ENCODE measurements around the gene HGD. TPM values are rescaled to one million over a fixed set of nuclear protein-coding genes. Genes with fewer than 3 reads are reported as not detected.

The HGD gene
- polyA plus RNA-seq, 4 donors: 14.4 to 71.8 (median 43.7) TPM

GRCh38 chr3:120673116-120673515 lies 8.9 kb downstream of the HGD start:
- Histone ChIP-seq H3K9me3 (ENCODE audit: control insufficient read depth in 2 of 2, insufficient read depth in 1 of 2, low read depth in 1 of 2, low read length in 1 of 2) (no peaks in the 10 kb centered on the region), H3K27me3 (ENCODE audit: control insufficient read depth in 3 of 3, insufficient read depth in 3 of 3, low read length in 3 of 3) (no peaks in the 10 kb centered on the region), H3K36me3 (ENCODE audit: control insufficient read depth in 3 of 3, insufficient read depth in 2 of 3, low read depth in 1 of 3, low read length in 3 of 3) (peaks cover 0 to 2% (median 0%) of the 10 kb centered on the region in 3 donors), H3K27ac (ENCODE audit: low read depth in 1 of 3, low read length in 2 of 3) (no peak overlapping the region), H3K4me3 (ENCODE audit: low read depth in 1 of 3, low read length in 3 of 3) (no peak overlapping the region), H3K4me1 (ENCODE audit: control insufficient read depth in 3 of 3, insufficient read depth in 2 of 3, low read depth in 1 of 3, low read length in 2 of 3) (no peaks in the 10 kb centered on the region)
- 9 to 65% (median 21%) methylated on average over 2 of the region's 2 CpGs for WGBS, 3 donors
- FAIRE-seq (no peak), DNase-seq (peak in 1 of 2 donors; percentile 35)

DNA sequence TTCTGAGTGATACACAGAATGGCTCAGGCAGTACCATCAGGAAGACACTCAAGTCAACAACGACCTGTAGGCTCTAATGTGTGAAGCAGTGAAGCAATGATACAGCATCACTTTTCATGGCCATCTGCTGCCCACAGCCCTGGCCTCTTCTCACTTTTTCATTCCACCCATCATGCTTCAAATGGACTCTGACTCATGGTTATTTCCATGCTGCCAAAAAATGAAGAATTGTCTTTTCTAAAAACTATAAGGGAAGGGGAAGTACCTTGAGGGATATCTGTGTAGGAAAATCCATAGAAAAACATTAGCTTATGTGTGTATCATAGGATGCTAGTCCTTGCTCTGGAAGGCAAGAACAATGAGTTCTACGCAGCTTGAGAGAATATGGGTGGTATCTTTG lies 11.5 kb downstream of the HGD start:
- FAIRE-seq (no peak), DNase-seq (no peak)
- no peak overlapping the region for H3K27ac ChIP-seq (ENCODE audit: low read depth in 1 of 3, low read length in 2 of 3)
- H3K9me3 ChIP-seq (ENCODE audit: control insufficient read depth in 2 of 2, insufficient read depth in 1 of 2, low read depth in 1 of 2, low read length in 1 of 2): no peaks in the 10 kb centered on the region
- WGBS, 3 donors: 82 to 92% (median 84%) methylated on average over 2 of the region's 2 CpGs
- peaks cover 0 to 1% (median 0%) of the 10 kb centered on the region in 3 donors for H3K36me3 ChIP-seq (ENCODE audit: control insufficient read depth in 3 of 3, insufficient read depth in 2 of 3, low read depth in 1 of 3, low read length in 3 of 3)
- peaks cover 0 to 2% (median 0%) of the 10 kb centered on the region in 3 donors for H3K4me1 ChIP-seq (ENCODE audit: control insufficient read depth in 3 of 3, insufficient read depth in 2 of 3, low read depth in 1 of 3, low read length in 2 of 3)
- H3K4me3 ChIP-seq (ENCODE audit: low read depth in 1 of 3, low read length in 3 of 3): no peak overlapping the region
- no peaks in the 10 kb centered on the region for H3K27me3 ChIP-seq (ENCODE audit: control insufficient read depth in 3 of 3, insufficient read depth in 3 of 3, low read length in 3 of 3)

- no peaks in the 10 kb centered on the region for H3K9me3 ChIP-seq (ENCODE audit: control insufficient read depth in 2 of 2, insufficient read depth in 1 of 2, low read depth in 1 of 2, low read length in 1 of 2)
- peaks cover 0 to 2% (median 0%) of the 10 kb centered on the region in 3 donors for H3K36me3 ChIP-seq (ENCODE audit: control insufficient read depth in 3 of 3, insufficient read depth in 2 of 3, low read depth in 1 of 3, low read length in 3 of 3)
- FAIRE-seq: no peak
- DNase-seq: no peak
- H3K4me3 ChIP-seq (ENCODE audit: low read depth in 1 of 3, low read length in 3 of 3): no peak overlapping the region
- H3K27me3 ChIP-seq (ENCODE audit: control insufficient read depth in 3 of 3, insufficient read depth in 3 of 3, low read length in 3 of 3): no peaks in the 10 kb centered on the region
- H3K4me1 ChIP-seq (ENCODE audit: control insufficient read depth in 3 of 3, insufficient read depth in 2 of 3, low read depth in 1 of 3, low read length in 2 of 3): peaks cover 0 to 2% (median 0%) of the 10 kb centered on the region in 3 donors
- no peak overlapping the region for H3K27ac ChIP-seq (ENCODE audit: low read depth in 1 of 3, low read length in 2 of 3)
Measured at GRCh38 chr3:120664926-120665325, 17.1 kb downstream of the HGD start.

GRCh38 chr3:120661945-120662344 lies 20.1 kb downstream of the HGD start:
- Histone ChIP-seq H3K27me3 (ENCODE audit: control insufficient read depth in 3 of 3, insufficient read depth in 3 of 3, low read length in 3 of 3) (no peaks in the 10 kb centered on the region), H3K4me1 (ENCODE audit: control insufficient read depth in 3 of 3, insufficient read depth in 2 of 3, low read depth in 1 of 3, low read length in 2 of 3) (peaks cover 0 to 2% (median 0%) of the 10 kb centered on the region in 3 donors), H3K36me3 (ENCODE audit: control insufficient read depth in 3 of 3, insufficient read depth in 2 of 3, low read depth in 1 of 3, low read length in 3 of 3) (peaks cover 0 to 6% (median 2%) of the 10 kb centered on the region in 3 donors), H3K4me3 (ENCODE audit: low read depth in 1 of 3, low read length in 3 of 3) (no peak overlapping the region), H3K9me3 (ENCODE audit: control insufficient read depth in 2 of 2, insufficient read depth in 1 of 2, low read depth in 1 of 2, low read length in 1 of 2) (peaks cover 0 to 11% of the 10 kb centered on the region in 2 donors), H3K27ac (ENCODE audit: low read depth in 1 of 3, low read length in 2 of 3) (no peak overlapping the region)
- FAIRE-seq (no peak), DNase-seq (no peak)
- WGBS, 3 donors: 57 to 76% (median 65%) methylated on average over 5 of the region's 5 CpGs

- no peak for DNase-seq
- peaks cover 0 to 6% (median 2%) of the 10 kb centered on the region in 3 donors for H3K36me3 ChIP-seq (ENCODE audit: control insufficient read depth in 3 of 3, insufficient read depth in 2 of 3, low read depth in 1 of 3, low read length in 3 of 3)
- no peak overlapping the region for H3K27ac ChIP-seq (ENCODE audit: low read depth in 1 of 3, low read length in 2 of 3)
- peaks cover 0 to 11% of the 10 kb centered on the region in 2 donors for H3K9me3 ChIP-seq (ENCODE audit: control insufficient read depth in 2 of 2, insufficient read depth in 1 of 2, low read depth in 1 of 2, low read length in 1 of 2)
- WGBS, 3 donors: 31 to 58% (median 37%) methylated on average over 2 of the region's 2 CpGs
- FAIRE-seq: no peak
- no peaks in the 10 kb centered on the region for H3K27me3 ChIP-seq (ENCODE audit: control insufficient read depth in 3 of 3, insufficient read depth in 3 of 3, low read length in 3 of 3)
- H3K4me3 ChIP-seq (ENCODE audit: low read depth in 1 of 3, low read length in 3 of 3): no peak overlapping the region
- peaks cover 0 to 2% (median 0%) of the 10 kb centered on the region in 3 donors for H3K4me1 ChIP-seq (ENCODE audit: control insufficient read depth in 3 of 3, insufficient read depth in 2 of 3, low read depth in 1 of 3, low read length in 2 of 3)
Measured at GRCh38 chr3:120661106-120661905, 20.7 kb downstream of the HGD start.

- FAIRE-seq: no peak
- Histone ChIP-seq H3K27me3 (ENCODE audit: control insufficient read depth in 3 of 3, insufficient read depth in 3 of 3, low read length in 3 of 3) (peaks cover 0 to 2% (median 0%) of the 10 kb centered on the region in 3 donors), H3K4me1 (ENCODE audit: control insufficient read depth in 3 of 3, insufficient read depth in 2 of 3, low read depth in 1 of 3, low read length in 2 of 3) (no peaks in the 10 kb centered on the region), H3K36me3 (ENCODE audit: control insufficient read depth in 3 of 3, insufficient read depth in 2 of 3, low read depth in 1 of 3, low read length in 3 of 3) (peaks cover 0 to 6% (median under 1%) of the 10 kb centered on the region in 3 donors), H3K9me3 (ENCODE audit: control insufficient read depth in 2 of 2, insufficient read depth in 1 of 2, low read depth in 1 of 2, low read length in 1 of 2) (peaks cover 0 to 11% of the 10 kb centered on the region in 2 donors), H3K27ac (ENCODE audit: low read depth in 1 of 3, low read length in 2 of 3) (no peak overlapping the region), H3K4me3 (ENCODE audit: low read depth in 1 of 3, low read length in 3 of 3) (no peak overlapping the region)
- WGBS, 3 donors: 82 to 87% (median 83%) methylated on average over 2 of the region's 2 CpGs
- DNase-seq: no peak
Measured at GRCh38 chr3:120659834-120660233, 22.2 kb downstream of the HGD start.

DNA sequence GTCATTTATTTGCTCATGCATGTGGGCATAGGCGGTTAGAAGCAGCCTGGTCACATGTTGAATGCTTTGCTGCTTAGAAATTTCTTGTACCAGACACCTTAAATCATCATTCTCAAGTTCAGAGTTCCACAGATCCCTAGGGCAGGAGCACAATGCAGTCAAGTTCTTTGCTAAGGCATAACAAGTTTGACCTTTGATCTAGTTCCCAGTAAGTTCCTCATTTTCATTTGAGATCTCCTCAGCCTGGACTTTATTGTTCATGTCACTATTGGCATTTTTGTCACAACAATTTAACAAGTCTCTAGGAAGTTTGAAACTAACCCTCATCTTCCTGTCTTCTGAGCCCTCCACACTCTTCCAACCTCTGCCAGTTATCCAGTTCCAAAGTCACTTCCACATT lies 22.8 kb downstream of the HGD start:
- FAIRE-seq: no peak
- Histone ChIP-seq H3K9me3 (ENCODE audit: control insufficient read depth in 2 of 2, insufficient read depth in 1 of 2, low read depth in 1 of 2, low read length in 1 of 2) (peaks cover 0 to 11% of the 10 kb centered on the region in 2 donors), H3K36me3 (ENCODE audit: control insufficient read depth in 3 of 3, insufficient read depth in 2 of 3, low read depth in 1 of 3, low read length in 3 of 3) (peaks cover 0 to 6% (median 0%) of the 10 kb centered on the region in 3 donors), H3K27me3 (ENCODE audit: control insufficient read depth in 3 of 3, insufficient read depth in 3 of 3, low read length in 3 of 3) (peaks cover 0 to 2% (median 0%) of the 10 kb centered on the region in 3 donors), H3K27ac (ENCODE audit: low read depth in 1 of 3, low read length in 2 of 3) (no peak overlapping the region), H3K4me3 (ENCODE audit: low read depth in 1 of 3, low read length in 3 of 3) (no peak overlapping the region), H3K4me1 (ENCODE audit: control insufficient read depth in 3 of 3, insufficient read depth in 2 of 3, low read depth in 1 of 3, low read length in 2 of 3) (no peaks in the 10 kb centered on the region)
- WGBS, 3 donors: 73 to 84% (median 74%) methylated on average over 1 of the region's 1 CpG
- peak in 1 of 2 donors; percentile 57 for DNase-seq

DNA sequence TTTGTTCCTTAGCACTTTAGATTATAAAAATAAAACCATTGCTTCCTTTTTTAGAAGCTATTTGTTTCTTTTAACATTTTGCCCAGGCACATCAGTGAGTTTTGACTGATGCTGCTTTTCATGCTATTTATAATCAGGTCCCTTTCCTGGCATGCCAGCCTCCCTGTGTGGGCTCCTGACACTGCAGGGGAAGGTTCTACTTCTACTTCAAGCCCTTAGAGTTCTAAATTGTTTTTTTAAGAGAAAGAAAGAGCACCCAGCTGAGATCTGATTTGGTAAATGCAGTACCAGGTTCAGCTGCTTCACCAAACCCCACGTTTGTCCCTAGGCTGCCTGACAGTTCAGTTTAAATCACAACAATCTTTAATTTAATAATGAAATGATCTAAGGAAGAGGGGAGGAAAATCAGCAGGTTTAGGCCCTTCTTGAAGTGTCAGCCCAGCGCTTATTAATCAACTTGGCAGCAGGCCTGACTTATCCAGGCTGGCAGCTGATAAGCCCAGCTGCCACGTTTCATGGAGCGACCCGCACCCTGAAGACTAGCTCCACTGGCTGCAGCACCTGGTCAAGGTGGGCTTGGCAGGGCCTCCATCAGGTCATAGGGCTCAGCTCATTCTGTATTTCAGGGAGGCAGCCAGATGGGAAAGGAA lies 29.0 kb downstream of the HGD start:
- Histone ChIP-seq H3K4me3 (ENCODE audit: low read depth in 1 of 3, low read length in 3 of 3) (no peak overlapping the region), H3K27me3 (ENCODE audit: control insufficient read depth in 3 of 3, insufficient read depth in 3 of 3, low read length in 3 of 3) (peaks cover 0 to 2% (median 0%) of the 10 kb centered on the region in 3 donors), H3K36me3 (ENCODE audit: control insufficient read depth in 3 of 3, insufficient read depth in 2 of 3, low read depth in 1 of 3, low read length in 3 of 3) (peaks cover 0 to 12% (median 0%) of the 10 kb centered on the region in 3 donors), H3K4me1 (ENCODE audit: control insufficient read depth in 3 of 3, insufficient read depth in 2 of 3, low read depth in 1 of 3, low read length in 2 of 3) (peaks cover 0 to 13% (median 0%) of the 10 kb centered on the region in 3 donors), H3K27ac (ENCODE audit: low read depth in 1 of 3, low read length in 2 of 3) (no peak overlapping the region), H3K9me3 (ENCODE audit: control insufficient read depth in 2 of 2, insufficient read depth in 1 of 2, low read depth in 1 of 2, low read length in 1 of 2) (no peaks in the 10 kb centered on the region)
- DNase-seq (peak in 1 of 2 donors; percentile 21), FAIRE-seq (no peak)
- 8 to 56% (median 35%) methylated on average over 5 of the region's 5 CpGs for WGBS, 3 donors

Measured in small intestine (tissue), 7 donors.